Measurements from ENCODE around the gene JPH2. TPM values are rescaled to one million over a fixed set of nuclear protein-coding genes. Genes with fewer than 3 reads are reported as not detected.

The JPH2 gene
- total RNA-seq, 1 donor from 2014 or later = not detected

DNA sequence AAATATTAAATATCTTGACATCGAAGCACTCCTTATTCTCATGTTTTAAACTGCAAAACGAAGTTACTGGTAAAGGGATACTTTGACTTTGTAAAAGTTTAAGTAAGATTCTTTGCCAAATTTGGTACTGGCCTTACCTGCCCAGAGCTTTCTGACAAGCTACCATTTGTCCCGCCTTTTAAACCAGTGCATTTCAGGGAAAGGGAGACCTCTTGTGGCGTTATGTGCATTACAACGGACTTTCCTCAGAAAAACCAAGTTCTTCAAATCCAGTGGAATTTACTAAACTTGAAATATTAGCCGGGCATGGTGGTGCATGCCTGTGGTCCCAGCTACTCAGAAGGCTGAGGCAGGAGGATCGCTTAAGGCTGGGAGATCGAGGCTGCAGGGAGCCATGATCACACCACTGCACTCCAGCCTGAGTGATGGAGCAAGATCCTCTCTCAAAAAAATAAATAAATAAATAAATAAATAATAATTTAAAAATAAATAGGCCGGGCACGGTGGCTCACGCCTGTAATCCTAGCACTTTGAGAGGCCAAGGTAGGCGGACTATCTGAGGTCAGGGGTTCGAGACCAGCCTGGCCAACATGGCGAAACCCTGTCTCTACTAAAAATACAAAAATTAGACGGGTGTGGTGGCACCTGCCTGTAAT is 3.3 kb upstream of the JPH2 start:
- intact Hi-C loops (cut with micrococcal nuclease) = loop anchor here (1.0 to 10.0 kb wide), 5 partner anchors 53 to 742 kb away; no protein-coding TSS in a partner anchor

DNA sequence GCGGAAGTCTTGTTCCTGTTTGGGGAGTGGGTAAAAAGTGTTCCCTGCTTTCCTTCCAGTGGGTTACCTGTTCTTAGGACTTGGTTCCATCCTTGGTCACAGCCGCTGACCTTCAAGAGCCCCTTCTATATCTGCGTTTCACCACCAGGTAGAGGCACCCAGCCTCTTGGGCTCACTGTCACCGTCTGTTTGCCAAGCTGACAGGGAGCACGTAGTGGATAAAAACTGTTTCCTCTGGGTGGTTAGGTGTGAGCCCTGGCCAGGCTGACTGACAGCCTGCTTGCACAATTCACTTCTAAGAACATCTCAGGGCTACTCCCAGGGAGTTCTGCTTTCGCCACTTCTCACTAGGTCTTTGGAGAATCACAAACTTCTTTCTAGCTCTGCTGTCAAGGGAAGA is 1.8 kb upstream of the JPH2 start:
- intact Hi-C loops (cut with micrococcal nuclease) = no loop called here

DNA sequence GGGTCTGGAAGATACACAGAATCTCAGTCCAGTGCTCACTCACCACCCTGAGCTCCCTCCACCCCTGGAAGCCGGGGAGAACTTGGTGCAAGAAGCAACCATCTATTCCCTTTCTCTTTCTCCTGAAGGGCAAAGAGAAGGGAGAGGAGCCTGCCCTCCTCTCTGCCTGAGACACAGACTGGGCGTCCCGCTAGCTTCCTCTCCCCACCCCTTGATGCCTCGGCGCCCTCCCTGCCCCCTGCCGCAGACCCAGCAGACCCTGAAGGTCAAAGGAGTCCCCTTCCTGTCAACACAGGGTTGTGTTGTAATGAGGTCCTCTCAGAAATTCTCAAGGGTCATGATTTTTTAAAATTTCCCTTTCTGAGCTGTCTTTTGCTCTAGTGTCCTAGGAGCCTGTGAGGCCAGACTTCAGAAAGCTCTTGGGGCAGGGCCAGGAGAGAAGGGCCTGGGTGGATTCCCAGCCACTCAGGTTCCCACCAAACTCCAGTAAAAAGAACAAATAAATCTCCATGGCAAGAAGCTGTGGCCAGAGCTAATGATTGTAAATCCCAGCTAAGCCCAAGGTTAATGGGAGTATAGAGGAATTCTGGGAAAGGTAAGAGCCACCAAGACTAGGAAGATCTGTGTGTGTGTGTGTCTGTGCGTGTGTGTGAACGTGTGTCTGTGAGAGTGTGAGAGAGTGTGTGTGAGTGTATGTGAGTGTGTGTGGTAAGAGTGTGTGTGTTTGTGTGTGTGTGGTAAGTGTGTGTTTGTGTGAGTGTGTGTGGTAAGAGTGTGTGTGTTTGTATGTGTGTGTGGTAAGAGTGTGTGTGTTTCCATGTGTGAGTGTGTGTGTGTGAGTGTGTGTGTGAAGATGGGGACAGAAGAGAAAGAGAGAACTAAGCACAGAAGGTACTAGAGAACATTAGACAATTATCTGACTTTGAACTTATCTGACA is 1.1 kb upstream of the JPH2 start:
- intact Hi-C loops (cut with micrococcal nuclease) = no loop called here

DNA sequence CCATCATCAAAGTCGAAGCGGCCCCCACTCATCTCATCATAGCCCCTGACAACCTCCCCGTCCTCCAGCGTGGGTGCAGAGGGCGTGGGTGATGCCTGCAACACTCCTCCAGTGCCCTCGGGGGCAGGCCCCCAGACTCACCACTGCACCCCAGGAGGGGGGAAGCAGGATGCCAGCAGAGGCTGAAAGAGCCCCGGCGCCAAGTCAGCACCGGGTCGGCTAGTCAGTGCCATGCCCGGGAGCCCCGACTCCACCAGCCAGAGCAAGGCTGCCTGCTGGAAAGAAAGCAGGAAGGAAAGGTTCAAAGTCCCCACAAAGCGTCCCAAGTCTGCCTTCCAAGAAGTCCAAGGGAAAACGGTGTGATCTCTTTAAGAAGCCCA is 324 bp downstream of the JPH2 start:
- intact Hi-C loops (cut with micrococcal nuclease) = no loop called here

GRCh38 chr20:44186201-44186600 is 787 bp downstream of the JPH2 start:
- intact Hi-C loops (cut with micrococcal nuclease) = no loop called here

DNA sequence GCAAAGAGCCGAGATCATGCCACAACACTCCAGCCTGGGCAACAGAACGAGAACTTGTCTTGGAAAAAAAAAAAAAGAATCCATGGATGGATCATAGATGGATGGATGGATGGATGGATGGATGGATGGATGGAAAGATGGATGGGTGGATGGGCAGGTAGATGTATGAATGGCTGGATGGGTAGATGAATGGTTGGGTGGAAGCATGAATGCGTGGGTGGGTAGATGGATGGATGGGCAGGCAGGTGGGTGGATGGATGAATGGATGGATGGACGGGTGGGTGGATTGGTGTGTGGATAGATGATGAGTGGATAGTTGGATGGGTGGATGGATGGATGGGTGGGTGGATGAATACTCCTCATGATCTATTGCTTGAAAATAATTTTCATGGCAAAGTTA is 1.4 kb downstream of the JPH2 start:
- intact Hi-C loops (cut with micrococcal nuclease) = no loop called here

- intact Hi-C loops (cut with micrococcal nuclease) = no loop called here
Measured at GRCh38 chr20:44183282-44183681, 3.7 kb downstream of the JPH2 start.

GRCh38 chr20:44182863-44183262 is 4.1 kb downstream of the JPH2 start:
- intact Hi-C loops (cut with micrococcal nuclease) = no loop called here

GRCh38 chr20:44182135-44182765 is 4.7 kb downstream of the JPH2 start:
- intact Hi-C loops (cut with micrococcal nuclease) = no loop called here

GRCh38 chr20:44181611-44182010 is 5.4 kb downstream of the JPH2 start:
- intact Hi-C loops (cut with micrococcal nuclease) = no loop called here

GRCh38 chr20:44180814-44181213 is 6.2 kb downstream of the JPH2 start:
- intact Hi-C loops (cut with micrococcal nuclease) = no loop called here

DNA sequence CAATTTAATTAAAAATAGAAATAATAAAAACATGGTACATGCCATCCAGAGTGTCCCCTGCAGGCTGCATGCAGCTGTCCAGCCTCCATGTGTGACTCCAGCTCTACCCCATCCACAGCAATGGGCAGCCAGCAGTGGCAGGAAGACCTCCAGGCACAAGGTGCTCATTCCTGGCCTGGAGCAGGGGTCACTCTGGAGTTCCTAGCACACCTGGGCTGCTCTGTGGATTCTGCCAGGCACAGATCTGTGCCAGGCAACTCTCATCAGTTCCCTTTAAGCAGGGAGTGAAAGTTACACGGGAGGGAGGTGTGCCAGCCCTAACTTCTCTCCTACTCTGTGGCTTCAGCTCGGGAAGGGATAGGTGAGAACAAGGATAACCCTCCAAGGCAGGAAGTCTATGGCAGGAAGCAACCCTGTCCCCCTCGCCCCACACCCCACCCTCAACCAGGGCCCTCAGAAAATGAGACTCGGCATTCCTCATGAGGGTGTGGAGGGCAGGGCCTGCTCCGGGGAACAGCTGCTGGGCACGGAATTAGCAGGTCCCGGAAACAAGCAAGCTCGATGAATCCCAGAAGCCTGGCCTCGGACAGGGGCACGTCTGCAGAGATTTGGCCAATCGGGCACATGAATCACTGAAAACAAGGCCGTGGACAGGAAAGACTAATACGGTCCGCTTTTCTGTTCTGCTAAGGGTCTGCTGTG is 10.0 kb downstream of the JPH2 start:
- intact Hi-C loops (cut with micrococcal nuclease) = no loop called here

GRCh38 chr20:44174996-44175765 is 11.8 kb downstream of the JPH2 start:
- intact Hi-C loops (cut with micrococcal nuclease) = no loop called here

DNA sequence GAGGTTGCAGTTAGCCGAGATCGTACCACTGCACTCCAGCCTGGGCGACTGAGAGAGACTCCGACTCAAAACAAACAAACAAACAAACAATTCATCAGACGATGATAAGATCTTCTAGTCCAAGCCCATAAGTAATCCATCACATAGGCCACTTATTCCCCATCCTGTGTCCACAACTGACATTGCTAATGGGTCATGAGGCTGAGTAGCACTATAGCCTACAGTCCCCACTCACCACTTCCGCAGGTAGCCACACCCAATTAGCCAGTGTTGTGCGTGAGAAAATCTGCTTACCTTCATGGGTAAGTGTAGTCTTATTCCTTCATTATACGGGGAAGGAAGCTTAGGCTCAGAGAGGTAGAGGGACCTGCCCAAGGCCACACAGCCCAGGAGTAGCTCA is 13.1 kb downstream of the JPH2 start:
- intact Hi-C loops (cut with micrococcal nuclease) = no loop called here

DNA sequence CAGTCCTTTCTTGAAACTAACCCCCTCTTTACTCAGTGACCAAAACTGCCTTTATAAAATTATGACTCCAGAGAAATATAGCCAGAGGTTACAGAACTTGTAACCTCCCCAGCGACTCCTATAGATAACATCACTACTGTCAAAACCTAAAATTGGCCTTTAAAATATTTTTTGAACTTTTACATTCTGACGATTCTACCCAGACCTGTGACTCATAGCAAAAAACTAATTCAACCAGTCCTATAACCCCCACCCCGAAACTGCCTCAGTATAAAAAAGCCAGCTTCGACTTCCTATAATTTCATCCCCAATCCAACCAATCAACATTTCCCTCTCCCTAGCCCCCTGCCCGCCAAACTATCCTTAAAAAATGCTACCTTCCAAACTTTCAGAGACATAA is 13.9 kb downstream of the JPH2 start:
- intact Hi-C loops (cut with micrococcal nuclease) = no loop called here

GRCh38 chr20:44172572-44172950 is 14.4 kb downstream of the JPH2 start:
- intact Hi-C loops (cut with micrococcal nuclease) = no loop called here

- intact Hi-C loops (cut with micrococcal nuclease) = no loop called here
Measured at GRCh38 chr20:44171775-44172571, 15.0 kb downstream of the JPH2 start.

DNA sequence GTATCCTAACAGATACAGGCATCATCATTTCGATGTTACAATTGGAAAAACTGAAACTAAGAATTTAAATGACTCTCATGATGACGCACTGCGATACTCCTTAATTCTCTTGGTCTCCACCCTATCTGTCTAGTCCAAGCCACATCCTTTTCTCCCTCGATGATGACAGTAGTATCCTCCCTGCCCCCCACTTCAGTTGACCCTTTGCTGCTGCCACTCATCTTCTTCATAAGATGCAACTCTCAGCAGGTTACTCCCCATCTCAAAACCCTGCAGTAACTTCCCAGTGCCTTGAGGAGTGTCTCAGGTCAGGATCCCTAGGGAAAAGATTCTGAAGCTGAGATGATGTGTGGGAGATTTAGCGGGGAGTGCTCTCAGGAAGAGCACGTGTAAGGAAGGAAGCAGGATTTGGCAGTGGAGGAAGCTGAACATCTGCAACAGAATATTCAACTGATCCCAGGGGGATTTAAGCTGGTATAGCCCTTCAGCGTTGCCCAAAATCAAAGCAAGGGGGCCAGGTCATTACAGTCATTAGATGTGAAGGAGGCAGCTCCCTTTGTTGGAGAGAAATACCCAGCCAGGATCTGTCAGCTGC is 16.1 kb downstream of the JPH2 start:
- intact Hi-C loops (cut with micrococcal nuclease) = no loop called here

DNA sequence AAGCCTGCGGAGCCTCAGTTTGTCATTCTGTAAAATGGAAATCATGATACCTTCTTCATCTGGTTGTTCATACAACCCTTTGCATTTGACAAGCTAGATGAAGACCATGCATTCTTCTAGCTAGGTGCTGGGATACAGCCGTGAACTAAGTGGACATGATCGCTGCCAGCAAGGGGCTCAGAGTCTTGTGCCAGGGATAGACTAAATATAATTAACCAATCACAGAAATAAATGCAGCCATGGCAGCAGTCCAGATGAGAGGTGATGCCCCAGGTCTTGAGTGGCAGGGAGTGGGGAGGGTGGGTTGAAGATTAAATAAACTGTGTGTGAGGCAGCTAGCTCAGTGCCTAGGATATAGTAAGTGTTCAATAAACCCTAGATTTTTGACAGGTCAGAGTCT is 19.3 kb downstream of the JPH2 start:
- intact Hi-C loops (cut with micrococcal nuclease) = no loop called here

DNA sequence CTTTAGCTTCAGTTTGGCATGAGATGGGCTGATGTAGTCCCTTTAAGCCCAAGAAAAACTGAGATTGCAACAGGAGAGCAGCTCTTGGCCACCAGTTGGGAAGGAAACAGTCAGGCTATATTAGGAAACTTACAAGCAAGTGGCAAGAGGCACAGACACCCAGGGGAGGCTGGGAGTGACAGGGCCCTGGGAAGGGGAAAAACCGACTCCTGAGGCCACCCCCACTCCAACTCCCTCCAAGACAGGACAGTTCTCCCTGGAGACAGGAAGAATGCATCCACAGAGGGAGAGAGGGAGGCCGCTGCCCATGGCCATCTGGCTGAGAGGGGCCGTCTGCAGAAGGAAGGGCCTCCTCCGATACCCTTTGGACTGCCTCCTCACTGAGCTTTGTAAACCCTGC is 20.5 kb downstream of the JPH2 start:
- intact Hi-C loops (cut with micrococcal nuclease) = no loop called here
